Measurements from ENCODE around the gene MFSD2B. TPM values are rescaled to one million over a fixed set of nuclear protein-coding genes. Genes with fewer than 3 reads are reported as not detected.

Gene MFSD2B
- total RNA-seq, 4 donors from 2014 or later: not detected

GRCh38 chr2:24048769-24049484 is 39.0 kb downstream of the MFSD2B start:
- Histone ChIP-seq H3K4me3 (replicated peaks in 1 of 3) (peak overlapping the region in 2 of 3 donors; percentile 67 to 79), H3K36me3 (no peaks in the 10 kb centered on the region), H3K4me1 (peaks cover 8 to 18% of the 10 kb centered on the region in 2 donors), H3K27me3 (no peaks in the 10 kb centered on the region), H3K27ac (no peak overlapping the region), H3K9me3 (no peaks in the 10 kb centered on the region)
- TF ChIP-seq POLR2A (IDR thresholded peaks at IDR 0.05): no peak
- TF ChIP-seq CTCF (IDR thresholded peaks at IDR 0.05): no peak
- intact Hi-C loops (cut with DNase I): no loop called here
- no peak for DNase-seq
- 24 to 27% methylated on average over 23 of the region's 23 CpGs for WGBS, 2 donors

- WGBS, 2 donors: 1 to 2% methylated on average over 5 to 14 of the region's 52 CpGs
- Histone ChIP-seq H3K4me1 (peaks cover 8 to 18% of the 10 kb centered on the region in 2 donors), H3K4me3 (replicated peaks in 1 of 3) (peak within 1 kb of the TSS; percentile 67 to 79 (median 77)), H3K27ac (peak within 1 kb of the TSS in 2 of 3 donors; percentile 56 to 61), H3K9me3 (no peaks in the 10 kb centered on the region), H3K27me3 (no peaks in the 10 kb centered on the region), H3K36me3 (no peaks in the 10 kb centered on the region)
- intact Hi-C loops (cut with DNase I): no loop called here
- DNase-seq: peak; percentile 59 to 67
- TF ChIP-seq POLR2A (IDR thresholded peaks at IDR 0.05): peak in 1 of 2 donors; percentile 69
- TF ChIP-seq CTCF (IDR thresholded peaks at IDR 0.05): no peak
Measured at GRCh38 chr2:24049485-24050021, 39.7 kb downstream of the MFSD2B start, which contains the start of gene FKBP1B. FKBP1B (plus strand) TSS chr2:24049741; CDS start chr2:24049850, 109 bp downstream.

- DNase-seq: peak; percentile 18 to 24
- WGBS, 2 donors: 6 to 10% methylated on average over 19 to 27 of the region's 47 CpGs
- no peaks in the 10 kb centered on the region for H3K9me3 ChIP-seq
- H3K27me3 ChIP-seq: no peaks in the 10 kb centered on the region
- peak overlapping the region in 2 of 3 donors; percentile 56 to 61 for H3K27ac ChIP-seq
- H3K4me1 ChIP-seq: peaks cover 8 to 18% of the 10 kb centered on the region in 2 donors
- intact Hi-C loops (cut with DNase I): no loop called here
- peak overlapping the region; percentile 67 to 79 (median 77) for H3K4me3 ChIP-seq (replicated peaks in 1 of 3)
- TF ChIP-seq POLR2A (IDR thresholded peaks at IDR 0.05): no peak
- TF ChIP-seq CTCF (IDR thresholded peaks at IDR 0.05): no peak
- no peaks in the 10 kb centered on the region for H3K36me3 ChIP-seq
Measured at GRCh38 chr2:24050041-24050979, 40.4 kb downstream of the MFSD2B start.

- Histone ChIP-seq H3K9me3 (no peaks in the 10 kb centered on the region), H3K27ac (no peak overlapping the region), H3K27me3 (no peaks in the 10 kb centered on the region), H3K4me1 (peaks cover 8 to 12% of the 10 kb centered on the region in 2 donors), H3K36me3 (no peaks in the 10 kb centered on the region), H3K4me3 (replicated peaks in 1 of 3) (no peak overlapping the region)
- TF ChIP-seq POLR2A (IDR thresholded peaks at IDR 0.05): no peak
- no peak for TF ChIP-seq CTCF (IDR thresholded peaks at IDR 0.05)
- 88% methylated on average over 8 of the region's 8 CpGs for WGBS, 2 donors
- no peak for DNase-seq
- intact Hi-C loops (cut with DNase I): no loop called here
Measured at GRCh38 chr2:24051833-24052232, 41.9 kb downstream of the MFSD2B start.
